Measurements from ENCODE around the gene SNAI1.

DNA sequence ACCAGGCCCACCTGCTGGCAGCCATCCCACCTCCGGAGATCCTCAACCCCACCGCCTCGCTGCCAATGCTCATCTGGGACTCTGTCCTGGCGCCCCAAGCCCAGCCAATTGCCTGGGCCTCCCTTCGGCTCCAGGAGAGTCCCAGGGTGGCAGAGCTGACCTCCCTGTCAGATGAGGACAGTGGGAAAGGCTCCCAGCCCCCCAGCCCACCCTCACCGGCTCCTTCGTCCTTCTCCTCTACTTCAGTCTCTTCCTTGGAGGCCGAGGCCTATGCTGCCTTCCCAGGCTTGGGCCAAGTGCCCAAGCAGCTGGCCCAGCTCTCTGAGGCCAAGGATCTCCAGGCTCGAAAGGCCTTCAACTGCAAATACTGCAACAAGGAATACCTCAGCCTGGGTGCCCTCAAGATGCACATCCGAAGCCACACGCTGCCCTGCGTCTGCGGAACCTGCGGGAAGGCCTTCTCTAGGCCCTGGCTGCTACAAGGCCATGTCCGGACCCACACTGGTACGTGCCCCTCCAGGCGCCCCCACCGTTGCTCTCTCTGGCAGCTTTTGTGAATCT is 1.1 kb downstream of the SNAI1 start:
- TF ChIP-seq POLR2A (IDR thresholded peaks at IDR 0.05) (no peak), POLR2AphosphoS5 (IDR thresholded peaks at IDR 0.05) (no peak)
- TF ChIP-seq, protein P1, sequence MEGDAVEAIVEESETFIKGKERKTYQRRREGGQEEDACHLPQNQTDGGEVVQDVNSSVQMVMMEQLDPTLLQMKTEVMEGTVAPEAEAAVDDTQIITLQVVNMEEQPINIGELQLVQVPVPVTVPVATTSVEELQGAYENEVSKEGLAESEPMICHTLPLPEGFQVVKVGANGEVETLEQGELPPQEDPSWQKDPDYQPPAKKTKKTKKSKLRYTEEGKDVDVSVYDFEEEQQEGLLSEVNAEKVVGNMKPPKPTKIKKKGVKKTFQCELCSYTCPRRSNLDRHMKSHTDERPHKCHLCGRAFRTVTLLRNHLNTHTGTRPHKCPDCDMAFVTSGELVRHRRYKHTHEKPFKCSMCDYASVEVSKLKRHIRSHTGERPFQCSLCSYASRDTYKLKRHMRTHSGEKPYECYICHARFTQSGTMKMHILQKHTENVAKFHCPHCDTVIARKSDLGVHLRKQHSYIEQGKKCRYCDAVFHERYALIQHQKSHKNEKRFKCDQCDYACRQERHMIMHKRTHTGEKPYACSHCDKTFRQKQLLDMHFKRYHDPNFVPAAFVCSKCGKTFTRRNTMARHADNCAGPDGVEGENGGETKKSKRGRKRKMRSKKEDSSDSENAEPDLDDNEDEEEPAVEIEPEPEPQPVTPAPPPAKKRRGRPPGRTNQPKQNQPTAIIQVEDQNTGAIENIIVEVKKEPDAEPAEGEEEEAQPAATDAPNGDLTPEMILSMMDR (IDR thresholded peaks at IDR 0.05) = no peak

Data from stomach (tissue), 4 donors.